H1 (cell line): ENCODE results near the gene DCAF8. TPM values are rescaled to one million over a fixed set of nuclear protein-coding genes. Genes with fewer than 3 reads are reported as not detected.

Experiments used
- CTCF ChIA-PET: fragments of 300-600 bp; sonication (Branson Sonifier 250); formaldehyde crosslinking; loops from one replicate; lab custom pipeline; 2021; ENCODE audit not compliant: partially characterized antibody; lab: Charles Lee
- POLR2A ChIA-PET: fragments of 300-600 bp; sonication (Branson Sonifier 250); formaldehyde crosslinking; loops from one replicate; lab custom pipeline; 2021; ENCODE audit warnings: inconsistent platforms; ENCODE audit not compliant: partially characterized antibody; lab: Charles Lee
- DNase-seq, 2 experiments: peaks; one replicate each; pipeline versions ENCODE4 v3.0.0 to v3.0.0-alpha.2; 2010 to 2022; ENCODE audit warnings: low spot score in 2 of 2, low read depth in 1 of 2, mixed read lengths in 1 of 2
- FAIRE-seq: peaks from 2 replicates; lab custom pipeline; 2011; peaks lifted over from hg19 to GRCh38; lab: Jason Lieb, UNC
- H2AFZ ChIP-seq: 2 replicates; pipeline ENCODE4 v1.8.1; 2012; ENCODE audit warnings: low read length, inconsistent platforms
- H2AK5ac ChIP-seq: 2 replicates; pipeline ENCODE4 v1.6.1; 2013; ENCODE audit warnings: low read depth, low read length
- H2BK120ac ChIP-seq: replicated peaks from 2 replicates; pipeline ENCODE3; 2013; ENCODE audit warnings: low read depth, low read length, inconsistent platforms
- H2BK12ac ChIP-seq: 2 replicates; pipeline ENCODE4 v1.6.1; 2013; ENCODE audit warnings: low read depth, low read length
- H2BK15ac ChIP-seq: 2 replicates; pipeline ENCODE4 v1.6.1; 2013; ENCODE audit warnings: low read length
- H2BK20ac ChIP-seq: 2 replicates; pipeline ENCODE4 v1.6.1; 2013; ENCODE audit warnings: low read length
- H2BK5ac ChIP-seq: 2 replicates; pipeline ENCODE4 v1.6.1; 2013; ENCODE audit warnings: low read depth, low read length
- H3K14ac ChIP-seq: 2 replicates; pipeline ENCODE4 v1.6.1; 2013; ENCODE audit warnings: inconsistent platforms; ENCODE audit not compliant: insufficient read length
- H3K18ac ChIP-seq: 2 replicates; pipeline ENCODE4 v1.6.1; 2013; ENCODE audit warnings: low read length; ENCODE audit errors: extremely low read depth
- H3K23ac ChIP-seq: 2 replicates; pipeline ENCODE4 v1.6.1; 2013; ENCODE audit warnings: inconsistent platforms; ENCODE audit not compliant: insufficient read length
- H3K23me2 ChIP-seq: 2 replicates; pipeline ENCODE4 v1.6.1; 2013; ENCODE audit warnings: low read depth, low read length
- H3K27ac ChIP-seq: 2 replicates; pipeline ENCODE4 v1.6.1; 2011; ENCODE audit warnings: low read depth, low read length, inconsistent platforms
- H3K27me3 ChIP-seq, 4 experiments: replicated peaks in 1 of 4; 1 replicate in 1 of 4; 2 replicates in 3 of 4; pipeline versions ENCODE4 v1.6.1 to v1.8.1; 2011 to 2013; ENCODE audit warnings: low read length in 3 of 4, mild to moderate bottlenecking in 3 of 4, inconsistent platforms in 2 of 4, mixed read lengths in 2 of 4, moderate library complexity in 1 of 4; ENCODE audit not compliant: control insufficient read depth in 3 of 4, insufficient read depth in 3 of 4; ENCODE audit errors: extremely low read depth in 1 of 4
- H3K36me3 ChIP-seq, 4 experiments: 2 replicates each; pipeline versions ENCODE4 v1.6.1 to v1.8.1; 2011 to 2013; ENCODE audit warnings: mild to moderate bottlenecking in 4 of 4, low read length in 3 of 4, moderate library complexity in 2 of 4, control low read depth in 1 of 4, inconsistent platforms in 1 of 4; ENCODE audit not compliant: insufficient read depth in 4 of 4, control insufficient read depth in 2 of 4
- H3K4ac ChIP-seq: replicated peaks from 2 replicates; pipeline ENCODE3; 2013; ENCODE audit warnings: low read length, low read depth, mixed read lengths, inconsistent platforms; ENCODE audit not compliant: insufficient read length
- H3K4me1 ChIP-seq, 4 experiments: replicated peaks in 1 of 4; 1 replicate in 1 of 4; 2 replicates in 3 of 4; pipeline versions ENCODE4 v1.6.1 to v1.8.1; 2011 to 2013; ENCODE audit warnings: low read length in 3 of 4, inconsistent platforms in 2 of 4, mixed read lengths in 1 of 4; ENCODE audit not compliant: insufficient read depth in 4 of 4, control insufficient read depth in 3 of 4
- H3K4me2 ChIP-seq, 2 experiments: 2 replicates each; pipeline versions ENCODE4 v1.6.1 to v1.8.1; 2011 to 2013; ENCODE audit warnings: low read depth in 2 of 2, low read length in 2 of 2, control low read depth in 1 of 2, inconsistent platforms in 1 of 2, mild to moderate bottlenecking in 1 of 2; ENCODE audit not compliant: insufficient read depth in 1 of 2
- H3K4me3 ChIP-seq, 4 experiments: fragments of 200-600, 300-600 bp in 1 of 4; sonication (generic), shearing (Covaris generic), sonication (Bioruptor Twin) in 1 of 4; 2 replicates each; pipeline versions ENCODE4 v1.5.1 to v1.8.1; 2011 to 2016; ENCODE audit warnings: low read length in 4 of 4, low read depth in 3 of 4, control low read depth in 2 of 4, inconsistent platforms in 2 of 4, mild to moderate bottlenecking in 2 of 4, mixed read lengths in 1 of 4, moderate library complexity in 1 of 4; ENCODE audit not compliant: insufficient read depth in 2 of 4; ENCODE audit errors: extremely low read depth in 1 of 4
- H3K56ac ChIP-seq: replicated peaks from 2 replicates; pipeline ENCODE3; 2013; ENCODE audit warnings: low read depth, mild to moderate bottlenecking, mixed read lengths, low read length, inconsistent platforms; ENCODE audit not compliant: insufficient read length
- H3K79me1 ChIP-seq: 2 replicates; pipeline ENCODE4 v1.6.1; 2013; ENCODE audit warnings: low read depth, low read length, control low read depth
- H3K79me2 ChIP-seq, 2 experiments: 2 replicates each; pipeline versions ENCODE4 v1.6.1 to v1.8.1; 2012 to 2013; ENCODE audit warnings: low read length in 2 of 2, mild to moderate bottlenecking in 2 of 2, inconsistent platforms in 1 of 2; ENCODE audit not compliant: insufficient read depth in 2 of 2, control insufficient read depth in 1 of 2
- H3K9ac ChIP-seq, 4 experiments: replicated peaks in 1 of 4; 1 replicate in 1 of 4; 2 replicates in 3 of 4; pipeline versions ENCODE4 v1.6.1 to v1.8.1; 2011 to 2013; ENCODE audit warnings: low read depth in 3 of 4, low read length in 3 of 4, control low read depth in 2 of 4, mild to moderate bottlenecking in 2 of 4, moderate library complexity in 2 of 4, inconsistent platforms in 1 of 4; ENCODE audit errors: extremely low read depth in 1 of 4
- H3K9me3 ChIP-seq, 2 experiments: 2 replicates each; pipeline versions ENCODE4 v1.6.1 to v1.8.1; 2012 to 2013; ENCODE audit warnings: mild to moderate bottlenecking in 2 of 2, moderate library complexity in 2 of 2, control low read depth in 1 of 2, inconsistent platforms in 1 of 2, low read depth in 1 of 2, low read length in 1 of 2, mixed read lengths in 1 of 2; ENCODE audit not compliant: insufficient read depth in 2 of 2
- H4K20me1 ChIP-seq, 2 experiments: replicated peaks in 1 of 2; 2 replicates each; pipeline versions ENCODE3 to v1.8.1; 2011 to 2013; ENCODE audit warnings: inconsistent platforms in 2 of 2, low read length in 2 of 2, mild to moderate bottlenecking in 1 of 2; ENCODE audit not compliant: insufficient read depth in 2 of 2, control insufficient read depth in 1 of 2
- H4K5ac ChIP-seq: 2 replicates; pipeline ENCODE4 v1.6.1; 2013; ENCODE audit warnings: low read length, low read depth, mixed read lengths, inconsistent platforms; ENCODE audit not compliant: insufficient read length
- H4K8ac ChIP-seq: 2 replicates; pipeline ENCODE4 v1.8.0; 2013; ENCODE audit warnings: mild to moderate bottlenecking, moderate library complexity, low read length, inconsistent platforms; ENCODE audit not compliant: insufficient read depth; ENCODE audit errors: extremely low read depth
- H4K91ac ChIP-seq: replicated peaks from 2 replicates; pipeline ENCODE3; 2013; ENCODE audit warnings: low read length, mixed read lengths, inconsistent platforms; ENCODE audit not compliant: insufficient read length
- CBX5 ChIP-seq: fragments of 300-800, 300-1000 bp; sonication (generic); IDR thresholded peaks from 2 replicates; pipeline ENCODE4 v1.7.1; 2016; ENCODE audit warnings: antibody characterized with exemption, low read length, low read depth
- CBX8 ChIP-seq: fragments of 300-800, 300-1000 bp; sonication (generic); IDR thresholded peaks from 2 replicates; pipeline ENCODE4 v1.7.1; 2016; ENCODE audit warnings: low read depth, low read length, borderline replicate concordance
- CEBPB ChIP-seq: IDR thresholded peaks from 2 replicates; pipeline ENCODE4 v1.6.1; 2012; ENCODE audit warnings: low read depth, low read length
- EP300 ChIP-seq, 2 experiments: IDR thresholded peaks; 1 replicate in 1 of 2; 2 replicates in 1 of 2; pipeline ENCODE4 v1.6.1; 2011 to 2012; ENCODE audit warnings: low read depth in 2 of 2, low read length in 2 of 2, mild to moderate bottlenecking in 2 of 2, borderline replicate concordance in 1 of 2, inconsistent platforms in 1 of 2, moderate library complexity in 1 of 2
- HDAC6 ChIP-seq: IDR thresholded peaks from one replicate; pipeline ENCODE4 v1.7.1; 2012; ENCODE audit warnings: low read depth, mild to moderate bottlenecking, inconsistent platforms, low read length, moderate library complexity
- JUN ChIP-seq: IDR thresholded peaks from 2 replicates; pipeline ENCODE4 v1.6.1; 2011; ENCODE audit warnings: low read depth, mild to moderate bottlenecking, improper control_type of control experiment, low read length
- KDM1A ChIP-seq: fragments of 200-600, 300-600 bp; sonication (generic); IDR thresholded peaks from 2 replicates; pipeline ENCODE4 v1.7.1; 2016; ENCODE audit warnings: mild to moderate bottlenecking, low read length, borderline replicate concordance
- TAF1 ChIP-seq: IDR thresholded peaks from 2 replicates; pipeline ENCODE4 v1.6.1; 2011; ENCODE audit warnings: mild to moderate bottlenecking, low read depth, low read length
- WGBS, 2 experiments: shearing (Covaris generic) in 1 of 2; methylation state at CpG; one replicate each; pipeline versions ENCODE4 v1.1.6 to v1.1.7; 2013 to 2015; ENCODE audit warnings: low lambda C conversion rate in 2 of 2, mixed read lengths in 2 of 2, inconsistent platforms in 1 of 2, low coverage in 1 of 2, missing lambda C conversion rate in 1 of 2; ENCODE audit not compliant: insufficient replicate concordance in 2 of 2, insufficient coverage in 1 of 2, insufficient read length in 1 of 2; ENCODE audit errors: extremely low coverage in 1 of 2, missing lambda C conversion rate in 1 of 2; 5-methylcytosine and 5-hydroxymethylcytosine counted together
- polyA plus RNA-seq, 7 experiments: library from polyadenylated mRNA; depleted of rRNA in 3 of 7; stranded (reverse) in 5 of 7; unstranded in 2 of 7; fragments of >200 nt in 5 of 7; fragments of 200-250 nt in 2 of 7; gene quantifications; 1 replicate in 5 of 7; 2 replicates in 1 of 7; 4 replicates in 1 of 7; pipeline versions ENCODE4 v1.2.1 to v1.2.3, GENCODE V29; 2011 to 2013; ENCODE audit warnings: missing spikeins in 2 of 7, mixed read lengths in 2 of 7
- total RNA-seq: library from RNA; stranded (reverse); fragmentation: NEBNext Ultra II Directional; extraction: Animal tissue kit (Norgen Biotek cat#: 25700); gene quantifications from 2 replicates; pipeline ENCODE4 v1.2.1, GENCODE V29; 2021
- TF ChIP-seq, protein P1 (sequence below): IDR thresholded peaks from 2 replicates; pipeline ENCODE4 v1.6.1; 2011; ENCODE audit warnings: low read depth, mild to moderate bottlenecking, low read length; ENCODE audit not compliant: insufficient read depth

The DCAF8 gene
- total and polyA plus RNA-seq, 2 of the 8 experiments (the other 6 are each of a cell fraction or from before 2014, with no cell fraction given), result 68.2 to 110 TPM

- Histone ChIP-seq H3K9ac (no peak overlapping the region), H3K56ac (no peak overlapping the region), H3K36me3 (no peaks in the 10 kb centered on the region), H3K79me2 (no peaks in the 10 kb centered on the region), H4K20me1 (no peaks in the 10 kb centered on the region), H3K23ac (no peak overlapping the region), H3K23me2 (peaks cover 3% of the 10 kb centered on the region; the same call in 1 of the 2 replicates), H3K27ac (no peak overlapping the region), H2BK20ac (peak overlapping the region; percentile 99; the same call in 1 of the 2 replicates), H4K91ac (peak overlapping the region; percentile 36), H3K9me3 (no peaks in the 10 kb centered on the region), H3K4ac (no peak overlapping the region), H3K4me1 (peaks cover 8 to 25% (median 20%) of the 10 kb centered on the region in 4 experiments; a peak in 6 of 7 replicates), H2AK5ac (peak overlapping the region; percentile 5; the same call in 1 of the 2 replicates), H2AFZ (no peak overlapping the region), H4K5ac (no peak overlapping the region), H2BK5ac (peak overlapping the region; percentile 87; the same call in 1 of the 2 replicates), H3K18ac (no peak overlapping the region), H2BK120ac (no peak overlapping the region), H2BK12ac (peak overlapping the region; percentile 93; the same call in 1 of the 2 replicates), H2BK15ac (no peak overlapping the region), H3K27me3 (peaks cover 0 to 2% (median 0%) of the 10 kb centered on the region in 4 experiments; a peak in 1 of 7 replicates), H3K79me1 (no peaks in the 10 kb centered on the region), H3K14ac (no peak overlapping the region), H3K4me2 (no peak overlapping the region; a peak in 1 of 4 replicates), H3K4me3 (no peak overlapping the region), H4K8ac (no peak overlapping the region)
- FAIRE-seq (no peak), DNase-seq (no peak)
- 76% methylated on average over 4 of the region's 4 CpGs; no CpG with 5 or more reads in 1 of the 2 experiments for WGBS, 2 experiments
- POLR2A ChIA-PET, result interaction anchor here (0.7 to 11.8 kb wide), 8 partner anchors 14 to 95 kb away, joined by 3 to 107 read pairs (median 4); partner anchors contain the start of genes DCAF8 and PEA15
- CTCF ChIA-PET, result interaction anchor here (0.8 to 18.4 kb wide), 27 partner anchors 8 to 113 kb away, joined by 3 to 257 read pairs (median 4); partner anchors contain the start of genes ATP1A2, CASQ1, KCNJ9 and PEA15
- TF ChIP-seq EP300 (IDR thresholded peaks at IDR 0.05; ENCODE audit: borderline replicate concordance in 1 of 2, low read depth in 2 of 2, low read length in 2 of 2), result no peak
- no peak for TF ChIP-seq CEBPB
- TF ChIP-seq, protein P1, sequence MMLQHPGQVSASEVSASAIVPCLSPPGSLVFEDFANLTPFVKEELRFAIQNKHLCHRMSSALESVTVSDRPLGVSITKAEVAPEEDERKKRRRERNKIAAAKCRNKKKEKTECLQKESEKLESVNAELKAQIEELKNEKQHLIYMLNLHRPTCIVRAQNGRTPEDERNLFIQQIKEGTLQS, result no peak
- TF ChIP-seq KDM1A, result no peak
- no peak for TF ChIP-seq HDAC6
- no peak for TF ChIP-seq CBX8
- no peak for TF ChIP-seq CBX5
- TF ChIP-seq JUN, result no peak
- TF ChIP-seq TAF1, result no peak
Measured at GRCh38 chr1:160167056-160167455, 95.3 kb downstream of the DCAF8 start.
